GM18498 (cell line): Measurements from ENCODE around the gene WDR13.
A peak's percentile ranks its signal among the peaks of the same experiment; 100 is the strongest.

Experiments used
- ATAC-seq: cut with Tn5 transposase; IDR thresholded peaks from one replicate; pipeline ENCODE4 v1.9.1; 2021; ENCODE audit warnings: mild to moderate bottlenecking, moderate library complexity; ENCODE audit not compliant: unreplicated experiment

Gene WDR13

GRCh38 chrX:48592971-48593370, 4.3 kb upstream of the WDR13 start:
- no peak for ATAC-seq

- no peak for ATAC-seq
Observed at GRCh38 chrX:48595929-48596328, 1.4 kb upstream of the WDR13 start.

GRCh38 chrX:48598614-48599013, 1.3 kb downstream of the WDR13 start:
- no peak for ATAC-seq

- ATAC-seq, result no peak
Observed at GRCh38 chrX:48599341-48599740, 2.0 kb downstream of the WDR13 start.

GRCh38 chrX:48600226-48600625, 2.9 kb downstream of the WDR13 start:
- no peak for ATAC-seq

GRCh38 chrX:48601741-48602394, 4.6 kb downstream of the WDR13 start:
- no peak for ATAC-seq

DNA sequence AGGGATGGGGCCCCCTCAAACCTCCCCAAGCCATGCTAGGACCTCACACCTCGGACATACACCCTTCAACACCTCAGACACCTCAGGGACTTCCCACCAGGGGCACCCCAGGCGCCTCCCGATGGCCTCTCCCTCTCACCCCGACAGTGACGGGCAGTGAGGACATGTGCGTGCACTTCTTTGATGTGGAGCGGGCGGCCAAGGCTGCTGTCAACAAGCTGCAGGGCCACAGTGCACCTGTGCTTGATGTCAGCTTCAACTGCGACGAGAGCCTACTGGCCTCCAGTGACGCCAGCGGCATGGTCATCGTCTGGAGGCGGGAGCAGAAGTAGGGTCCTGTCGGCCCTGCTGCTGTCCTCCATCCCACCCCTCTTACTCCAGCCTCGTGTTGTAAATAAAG, 7.4 kb downstream of the WDR13 start:
- no peak for ATAC-seq

DNA sequence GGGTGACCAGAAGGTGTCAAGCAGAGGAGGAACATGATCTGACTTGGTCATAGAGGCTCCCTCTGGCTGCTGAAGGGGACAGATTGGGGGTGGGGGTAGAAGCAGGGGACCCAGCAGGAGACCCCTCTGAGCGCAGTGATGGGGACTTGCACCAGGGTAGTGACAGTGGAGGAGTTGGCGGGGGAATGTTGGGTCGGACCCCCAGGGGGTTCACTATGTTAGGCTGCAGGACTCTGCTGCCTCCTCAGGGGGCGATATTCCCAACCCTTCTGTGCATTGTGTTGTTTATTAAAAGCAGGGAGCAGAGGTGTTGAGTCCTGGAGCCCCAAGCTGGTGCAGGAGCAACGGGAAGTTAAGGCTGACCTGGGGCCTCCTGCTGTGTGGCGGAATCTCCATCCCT, 8.8 kb downstream of the WDR13 start:
- no peak for ATAC-seq

- no peak for ATAC-seq
Observed at GRCh38 chrX:48611703-48612102, 14.4 kb downstream of the WDR13 start.

- ATAC-seq, result no peak
Observed at GRCh38 chrX:48613502-48614160, 16.3 kb downstream of the WDR13 start.

DNA sequence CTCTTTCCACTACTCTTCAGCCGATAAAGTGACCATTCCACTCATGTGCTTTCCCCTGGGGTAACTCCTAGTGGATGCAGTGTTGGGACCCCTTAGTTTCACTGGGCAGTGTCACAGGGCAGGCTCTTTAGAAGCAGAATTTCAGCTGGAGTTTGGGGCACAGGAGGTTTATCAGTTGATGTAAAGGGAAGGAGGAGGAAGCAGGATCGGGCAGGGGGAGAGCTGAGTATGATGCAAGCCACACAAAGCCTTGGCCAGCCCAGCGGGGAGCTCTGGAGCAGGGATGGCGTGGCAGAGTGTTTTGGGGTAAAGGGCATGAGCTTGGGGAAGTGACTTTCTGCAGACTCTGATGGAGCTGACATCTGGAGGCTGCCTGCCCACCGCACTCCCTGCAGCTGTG, 19.3 kb downstream of the WDR13 start:
- no peak for ATAC-seq

GRCh38 chrX:48617542-48618340, 20.4 kb downstream of the WDR13 start:
- no peak for ATAC-seq

DNA sequence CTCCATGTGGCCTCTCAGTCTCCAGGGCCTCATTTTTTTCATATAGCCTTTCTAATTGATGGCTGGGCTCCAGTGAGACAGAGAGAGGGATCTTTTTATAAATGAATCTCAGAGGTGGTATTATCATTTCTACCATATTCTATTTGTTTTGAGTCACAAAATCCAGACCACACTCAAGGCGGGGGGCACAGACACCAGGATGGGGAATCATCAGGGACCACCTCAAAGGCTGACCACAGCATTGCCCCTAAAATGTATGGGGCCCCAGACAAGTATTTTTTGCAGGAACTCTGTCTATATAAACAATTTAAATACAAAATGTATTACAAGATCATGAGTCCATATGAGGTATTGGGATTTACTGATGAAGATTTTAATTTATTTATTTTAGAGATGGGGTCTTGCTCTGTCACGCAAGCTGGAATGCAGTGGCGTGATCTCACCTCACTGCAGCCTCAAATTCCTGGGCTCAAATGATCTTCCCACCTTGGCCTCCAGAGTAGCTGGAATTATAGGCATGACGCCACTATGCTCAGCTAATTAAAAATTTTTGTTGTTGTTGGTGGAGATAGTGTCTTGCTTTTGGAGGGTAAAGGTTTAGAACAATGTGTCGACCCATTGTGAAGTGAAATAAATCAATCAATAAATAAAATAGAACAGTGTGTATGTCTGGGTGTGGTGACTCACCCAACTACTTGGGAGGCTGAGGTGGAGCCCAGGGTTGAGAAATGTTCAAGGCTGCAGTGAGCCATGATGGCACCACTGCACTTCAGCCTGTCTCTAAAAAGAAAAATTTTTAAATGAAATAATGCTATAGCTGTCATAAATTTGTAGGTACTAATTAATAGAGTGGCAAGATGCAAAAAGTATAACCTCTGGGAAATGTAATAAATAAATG, 29.4 kb downstream of the WDR13 start:
- no peak for ATAC-seq

DNA sequence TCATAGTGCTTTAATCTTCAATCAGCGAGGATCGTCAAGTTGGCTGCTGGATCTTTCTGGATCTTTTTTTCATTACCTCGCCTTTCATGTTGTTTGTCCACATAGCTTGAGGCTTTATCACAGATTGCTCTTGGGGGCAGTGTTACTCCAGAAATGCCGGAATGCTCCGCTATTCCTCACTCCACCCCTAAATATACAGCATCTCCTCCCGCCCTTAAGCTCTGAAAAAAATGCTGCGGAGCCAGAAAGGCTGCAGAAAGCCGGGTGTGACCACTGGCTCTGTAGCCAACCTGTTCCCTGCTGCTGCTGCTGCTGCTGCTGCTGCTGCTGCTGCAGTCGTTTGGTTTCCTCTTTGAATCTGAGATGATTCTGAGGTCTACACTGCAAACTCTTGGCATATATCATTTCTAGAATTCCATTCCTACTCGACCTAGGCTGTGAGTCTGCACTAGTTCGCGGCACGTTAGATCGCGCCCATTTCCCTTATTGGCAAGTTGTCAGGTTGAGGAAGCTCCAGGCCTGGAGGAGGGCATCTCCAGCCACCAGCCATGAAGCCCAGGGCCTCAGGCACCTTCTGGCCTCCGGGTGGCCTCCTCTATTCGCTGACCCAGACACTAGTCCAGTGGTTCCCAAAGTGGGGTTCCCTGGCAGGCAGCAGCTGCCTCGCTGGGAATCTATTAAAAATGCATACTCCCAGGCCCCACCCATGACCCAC, 34.2 kb downstream of the WDR13 start:
- ATAC-seq, result peak; percentile 90

- no peak for ATAC-seq
Observed at GRCh38 chrX:48632207-48632606, 34.9 kb downstream of the WDR13 start.

DNA sequence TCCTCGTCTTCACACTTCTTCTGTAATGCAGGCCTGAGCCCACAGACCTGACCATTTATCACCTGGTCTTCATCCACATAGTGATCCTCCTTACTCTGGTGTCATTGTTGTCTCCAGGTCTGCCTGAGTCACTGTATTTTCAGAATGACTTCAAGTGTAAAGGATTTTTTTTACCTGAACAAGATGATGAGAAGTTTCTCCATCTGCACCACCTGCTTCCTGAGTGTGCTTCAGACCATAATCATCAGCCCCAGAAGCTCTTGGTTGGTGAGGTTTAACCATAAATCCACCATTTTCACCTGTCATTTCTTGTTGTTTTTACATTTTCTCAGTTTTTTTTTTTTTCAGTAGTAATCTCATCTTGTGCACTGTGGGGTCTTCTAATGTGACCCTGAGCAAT, 39.0 kb downstream of the WDR13 start:
- no peak for ATAC-seq

GRCh38 chrX:48636776-48637175, 39.5 kb downstream of the WDR13 start:
- ATAC-seq, result no peak

DNA sequence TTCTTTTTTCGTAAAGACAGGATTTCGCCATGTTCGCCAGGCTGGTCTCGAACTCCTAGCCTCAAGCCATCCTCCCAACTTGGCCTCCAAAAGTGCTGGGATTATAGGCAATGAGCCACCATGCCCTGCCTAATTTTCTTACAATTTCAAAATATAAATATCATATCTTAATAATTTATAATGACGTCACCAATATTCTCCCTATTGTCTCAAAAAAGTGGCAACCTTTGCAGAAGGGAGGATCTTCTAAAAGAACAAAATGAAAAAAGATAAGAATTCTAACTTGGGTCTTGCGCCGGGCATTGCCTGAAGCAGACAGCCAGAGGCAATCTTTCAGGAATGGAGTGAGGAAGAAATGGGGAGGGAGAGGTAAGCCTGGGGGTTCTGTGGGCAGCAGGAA, 48.4 kb downstream of the WDR13 start:
- no peak for ATAC-seq

- ATAC-seq, result no peak
Observed at GRCh38 chrX:48648336-48648751, 51.1 kb downstream of the WDR13 start.

DNA sequence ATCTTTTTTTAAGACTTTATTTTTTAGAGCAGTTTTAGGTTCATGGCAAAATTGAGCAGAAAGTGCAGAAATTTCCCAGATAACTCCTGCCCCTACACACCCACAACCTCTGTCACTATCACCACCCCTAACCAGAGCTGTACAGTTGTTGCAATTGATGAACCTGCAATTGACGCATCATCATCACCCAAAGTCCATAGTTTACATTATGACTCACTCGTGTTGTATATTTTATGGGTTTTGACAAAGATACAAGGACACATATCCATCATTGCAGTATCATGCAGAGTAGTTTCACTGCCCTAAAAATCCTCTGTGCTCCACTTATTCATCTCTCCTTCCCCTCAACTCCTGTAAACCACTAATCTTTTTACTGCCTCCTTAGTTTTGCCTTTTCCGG, 51.8 kb downstream of the WDR13 start:
- ATAC-seq, result no peak
